Muscle layer of duodenum (tissue), 2 donors: ENCODE results near the gene EFHD2.

Experiments
- H3K27ac ChIP-seq: one replicate; pipeline ENCODE4 v1.7.0; 2013; ENCODE audit warnings: mild to moderate bottlenecking, low read length
- H3K27me3 ChIP-seq: one replicate; pipeline ENCODE4 v1.7.0; 2013; ENCODE audit warnings: low read depth, mild to moderate bottlenecking, control low read depth, low read length
- H3K36me3 ChIP-seq, 2 donors: one replicate each; pipeline ENCODE4 v1.7.0; 2013; ENCODE audit warnings: low read length in 2 of 2, control low read depth in 1 of 2, mild to moderate bottlenecking in 1 of 2; ENCODE audit not compliant: insufficient read depth in 2 of 2, control insufficient read depth in 1 of 2
- H3K4me1 ChIP-seq, 2 donors: one replicate each; pipeline ENCODE4 v1.7.0; 2013; ENCODE audit warnings: low read length in 2 of 2, mild to moderate bottlenecking in 2 of 2, control low read depth in 1 of 2, moderate library complexity in 1 of 2; ENCODE audit not compliant: insufficient read depth in 2 of 2, control insufficient read depth in 1 of 2
- H3K4me3 ChIP-seq, 2 donors: one replicate each; pipeline ENCODE4 v1.7.0; 2013; ENCODE audit warnings: low read length in 2 of 2, low read depth in 1 of 2, mild to moderate bottlenecking in 1 of 2
- H3K9me3 ChIP-seq, 2 donors: one replicate each; pipeline ENCODE4 v1.7.0; 2013; ENCODE audit warnings: low read length in 2 of 2, control low read depth in 1 of 2, mild to moderate bottlenecking in 1 of 2; ENCODE audit not compliant: control insufficient read depth in 1 of 2
- donor health status: healthy.

The EFHD2 gene

DNA sequence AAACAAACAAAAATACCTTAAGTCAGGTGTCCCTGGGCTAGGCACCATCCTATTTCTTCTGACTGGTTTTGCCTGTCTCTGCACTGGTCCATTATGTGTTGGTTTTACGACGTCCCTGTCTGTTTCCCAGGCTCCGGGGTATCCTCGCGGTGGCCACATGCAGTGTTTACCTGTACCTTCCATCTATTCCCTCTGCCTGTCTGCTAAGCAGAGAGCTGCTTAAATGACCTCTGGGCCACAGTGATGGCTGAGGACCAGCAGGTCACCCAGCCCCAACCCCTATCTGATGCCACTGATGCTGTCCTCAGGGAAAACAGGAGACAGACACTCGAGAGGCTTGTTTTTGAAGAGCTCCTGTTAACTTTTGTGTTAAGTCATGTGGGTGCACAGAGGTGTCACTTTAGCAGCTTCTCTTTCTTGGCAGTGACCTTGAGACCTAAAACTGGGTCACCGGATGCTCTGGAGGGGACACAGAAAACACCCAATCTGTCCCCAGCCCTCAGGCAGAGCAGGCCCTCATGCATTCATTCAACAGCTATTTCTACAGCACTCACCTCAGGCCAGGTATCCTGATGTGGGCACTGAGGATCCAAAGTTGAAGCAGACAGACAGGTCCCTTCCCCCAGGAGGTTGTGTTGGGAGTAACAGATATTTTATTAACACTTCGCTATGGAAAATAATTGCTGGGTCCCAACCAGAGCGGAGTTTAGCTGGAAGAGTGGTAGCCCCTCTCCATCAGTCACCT, 4.4 kb upstream of the EFHD2 start:
- H3K9me3 ChIP-seq = peaks cover 0 to 1% of the 10 kb centered on the region in 2 donors
- no peak overlapping the region for H3K4me3 ChIP-seq

DNA sequence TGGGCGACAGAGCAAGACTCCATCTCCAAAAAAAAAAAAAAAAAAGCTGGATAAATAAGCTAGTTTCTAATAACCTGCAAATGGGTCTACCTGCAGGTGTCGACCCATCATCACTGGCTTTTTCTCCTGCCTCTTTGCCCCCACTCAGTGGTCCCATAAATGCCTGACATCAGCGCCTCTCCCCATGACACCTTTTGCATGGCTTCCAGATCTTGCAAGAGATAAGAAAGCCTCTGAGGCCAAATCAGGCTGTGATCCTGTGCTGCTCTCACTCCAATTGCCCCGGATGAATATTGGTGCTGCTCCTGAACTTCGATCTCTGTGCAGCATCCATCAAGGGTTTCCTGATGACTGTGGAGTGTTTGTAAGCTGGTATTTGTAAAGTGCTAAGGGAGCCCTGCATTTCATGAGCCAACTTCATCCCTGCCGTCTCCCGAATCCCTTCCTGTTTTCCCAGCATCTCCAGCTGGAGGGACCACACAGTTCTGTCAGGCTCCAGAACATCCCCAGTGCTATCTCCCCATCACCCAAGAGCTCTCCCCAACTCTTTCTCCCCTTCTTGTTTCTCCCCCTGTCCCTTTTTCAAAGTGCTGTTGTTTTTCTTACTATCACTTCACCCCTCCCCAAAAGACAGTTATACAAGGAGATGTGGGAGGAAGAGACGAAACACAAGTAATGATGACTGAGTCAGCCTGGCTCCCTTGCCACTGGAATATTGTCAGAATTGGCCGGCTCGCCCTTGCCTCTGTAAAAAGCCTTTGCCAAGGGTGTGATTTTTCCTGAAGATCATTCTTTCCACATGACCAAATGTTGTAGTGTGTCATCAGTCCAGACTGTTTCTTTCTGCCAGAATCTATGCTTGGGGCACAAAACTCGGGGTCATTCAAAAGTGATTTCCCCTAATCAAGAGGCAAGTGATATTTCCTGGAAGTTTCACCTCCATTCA, 2.8 kb upstream of the EFHD2 start:
- Histone ChIP-seq H3K27ac (no peak overlapping the region), H3K36me3 (no peaks in the 10 kb centered on the region), H3K4me1 (peaks cover 0 to 19% of the 10 kb centered on the region in 2 donors), H3K27me3 (no peaks in the 10 kb centered on the region), H3K9me3 (no peaks in the 10 kb centered on the region), H3K4me3 (no peak overlapping the region)

More for the DNA sequence above, 4.4 kb upstream of the EFHD2 start:
- Histone ChIP-seq H3K36me3 (no peaks in the 10 kb centered on the region), H3K4me1 (peaks cover 0 to 8% of the 10 kb centered on the region in 2 donors), H3K27ac (no peak overlapping the region), H3K27me3 (no peaks in the 10 kb centered on the region)

DNA sequence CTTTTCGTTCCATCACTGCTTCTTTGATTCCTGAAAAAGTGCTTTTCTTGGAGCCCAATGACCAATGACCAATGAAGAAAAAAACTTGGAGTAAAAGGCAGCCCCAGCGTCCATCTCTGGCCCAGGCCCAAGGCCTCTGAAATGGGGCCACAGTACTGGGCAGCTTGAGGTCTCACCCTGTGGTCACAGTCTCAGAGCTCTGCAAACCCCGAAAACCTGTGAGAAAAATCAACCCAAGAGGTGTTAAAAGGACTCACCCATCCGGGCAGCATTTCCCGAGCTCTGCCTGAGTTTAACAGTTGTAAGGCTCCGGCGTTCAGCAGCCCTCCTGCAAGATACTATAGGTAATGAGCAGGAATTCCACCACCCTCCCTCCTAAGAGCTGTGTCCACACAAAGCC, 2.1 kb upstream of the EFHD2 start:
- H3K27ac ChIP-seq = no peak overlapping the region
- peaks cover 0 to 24% of the 10 kb centered on the region in 2 donors for H3K4me1 ChIP-seq
- no peaks in the 10 kb centered on the region for H3K36me3 ChIP-seq
- H3K4me3 ChIP-seq = no peak overlapping the region
- H3K9me3 ChIP-seq = no peaks in the 10 kb centered on the region
- H3K27me3 ChIP-seq = no peaks in the 10 kb centered on the region

DNA sequence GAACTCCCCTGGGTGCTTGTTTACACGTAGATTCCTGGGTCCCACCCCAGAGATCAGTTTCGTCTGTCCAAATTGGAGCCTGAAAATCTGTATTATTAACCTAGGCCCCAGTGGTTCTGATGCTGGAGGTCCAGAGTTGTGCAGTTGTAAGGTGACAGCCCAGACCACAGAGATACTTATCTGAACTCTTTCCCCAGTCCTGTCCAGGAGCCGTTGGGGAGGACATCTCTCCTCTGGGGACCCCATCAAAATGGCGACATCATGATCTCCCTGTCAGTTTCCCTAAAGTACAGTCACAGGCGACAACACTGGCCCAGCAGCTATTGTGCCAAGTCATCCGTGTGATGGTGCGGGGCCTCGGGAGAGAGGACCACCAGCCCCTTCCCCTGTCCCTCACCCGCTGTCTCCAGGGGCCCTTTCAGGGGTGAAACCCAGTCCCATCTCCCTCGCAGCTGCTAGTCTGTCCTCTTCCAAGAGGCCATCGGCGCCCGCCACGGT, 749 bp upstream of the EFHD2 start:
- H3K27ac ChIP-seq = no peak overlapping the region
- H3K9me3 ChIP-seq = no peaks in the 10 kb centered on the region
- peak overlapping the region; percentile 56 to 74 for H3K4me3 ChIP-seq
- H3K27me3 ChIP-seq = no peaks in the 10 kb centered on the region
- no peaks in the 10 kb centered on the region for H3K36me3 ChIP-seq
- H3K4me1 ChIP-seq = peaks cover 0 to 27% of the 10 kb centered on the region in 2 donors

DNA sequence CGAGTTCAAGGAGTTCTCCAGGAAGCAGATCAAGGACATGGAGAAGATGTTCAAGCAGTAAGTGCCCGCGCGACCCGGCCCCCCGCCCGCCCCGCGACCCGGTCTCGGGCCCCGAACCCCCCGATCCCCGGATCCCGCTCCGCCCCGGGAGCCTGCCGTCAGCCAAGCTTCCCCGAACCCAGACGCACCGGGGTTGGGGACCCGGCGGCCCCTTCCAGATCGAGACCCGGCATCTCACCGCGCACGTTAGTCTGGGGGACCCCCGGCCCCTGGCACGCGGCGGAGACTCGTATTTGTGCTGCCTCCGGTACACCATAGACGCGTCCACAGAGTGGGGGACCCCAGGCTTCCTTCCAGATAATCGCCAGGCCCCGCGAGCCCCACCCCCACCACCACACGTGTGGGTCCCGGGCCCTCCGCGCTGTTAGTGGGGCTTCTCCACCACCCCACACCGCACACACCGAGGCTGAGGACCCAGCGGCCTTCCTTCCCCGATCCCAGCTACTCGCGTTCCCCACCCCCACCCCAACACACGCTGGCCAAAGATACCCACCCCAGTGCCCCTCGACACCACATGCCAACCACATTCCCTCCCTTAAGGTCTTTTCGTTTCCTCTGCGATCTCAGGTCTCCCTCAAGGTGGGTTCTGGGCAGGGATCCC, 665 bp downstream of the EFHD2 start:
- Histone ChIP-seq H3K9me3 (no peaks in the 10 kb centered on the region), H3K27ac (peak overlapping the region; percentile 74), H3K36me3 (no peaks in the 10 kb centered on the region), H3K4me1 (peaks cover 3 to 27% of the 10 kb centered on the region in 2 donors), H3K4me3 (peak overlapping the region; percentile 74 to 75), H3K27me3 (no peaks in the 10 kb centered on the region)

DNA sequence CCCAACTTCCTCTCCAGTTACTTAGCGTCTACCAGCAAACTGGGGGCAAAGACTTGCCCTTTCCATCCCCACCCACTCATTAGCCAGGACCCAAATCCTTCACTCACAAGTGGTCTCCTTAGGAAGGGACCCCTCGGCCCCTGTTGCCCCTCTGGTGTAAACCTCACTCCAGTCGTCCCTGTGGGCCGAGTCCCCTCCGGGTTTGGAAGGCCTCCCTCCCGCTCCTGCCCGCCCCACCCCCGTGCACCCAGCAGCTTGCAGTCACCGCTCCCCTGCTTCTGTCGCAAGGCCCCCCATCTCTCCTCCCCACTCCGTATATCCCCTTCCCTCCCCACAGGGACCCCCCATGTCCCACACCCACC, 1.2 kb downstream of the EFHD2 start:
- no peaks in the 10 kb centered on the region for H3K9me3 ChIP-seq
- no peaks in the 10 kb centered on the region for H3K27me3 ChIP-seq
- H3K4me3 ChIP-seq = peak overlapping the region; percentile 74 to 75
- H3K4me1 ChIP-seq = peaks cover 6 to 27% of the 10 kb centered on the region in 2 donors
- no peaks in the 10 kb centered on the region for H3K36me3 ChIP-seq
- peak overlapping the region; percentile 74 for H3K27ac ChIP-seq

DNA sequence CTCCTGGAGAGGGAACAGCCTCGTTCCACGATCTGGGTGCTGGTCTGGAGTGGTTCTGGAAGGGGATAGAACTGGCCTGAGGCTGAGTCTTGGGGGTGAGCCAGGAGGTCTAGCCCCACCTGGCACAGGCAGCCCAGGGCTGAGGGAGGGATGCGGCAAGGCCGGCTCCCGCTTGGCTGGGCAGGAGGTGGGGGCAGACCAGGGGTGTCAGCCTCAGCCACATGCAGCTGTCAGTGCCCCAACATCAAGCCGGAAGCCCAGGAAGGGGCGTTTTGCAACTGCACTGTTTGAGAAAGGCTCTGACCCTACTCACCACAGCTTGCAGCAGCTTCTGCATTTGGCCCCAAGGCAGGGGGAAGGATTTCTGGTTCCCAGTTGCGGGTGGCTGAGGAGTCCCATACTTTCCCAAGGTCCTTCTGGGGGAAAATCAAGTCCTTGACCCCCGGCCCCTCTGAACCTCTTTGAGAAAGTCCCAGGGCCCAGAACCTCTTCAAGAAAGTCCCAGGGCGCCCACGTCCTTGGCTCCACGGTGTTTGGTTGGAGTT, 2.0 kb downstream of the EFHD2 start:
- H3K27ac ChIP-seq = peak overlapping the region; percentile 74
- no peaks in the 10 kb centered on the region for H3K27me3 ChIP-seq
- H3K4me1 ChIP-seq = peaks cover 11 to 33% of the 10 kb centered on the region in 2 donors
- H3K36me3 ChIP-seq = no peaks in the 10 kb centered on the region
- no peaks in the 10 kb centered on the region for H3K9me3 ChIP-seq
- peak overlapping the region; percentile 74 to 75 for H3K4me3 ChIP-seq

DNA sequence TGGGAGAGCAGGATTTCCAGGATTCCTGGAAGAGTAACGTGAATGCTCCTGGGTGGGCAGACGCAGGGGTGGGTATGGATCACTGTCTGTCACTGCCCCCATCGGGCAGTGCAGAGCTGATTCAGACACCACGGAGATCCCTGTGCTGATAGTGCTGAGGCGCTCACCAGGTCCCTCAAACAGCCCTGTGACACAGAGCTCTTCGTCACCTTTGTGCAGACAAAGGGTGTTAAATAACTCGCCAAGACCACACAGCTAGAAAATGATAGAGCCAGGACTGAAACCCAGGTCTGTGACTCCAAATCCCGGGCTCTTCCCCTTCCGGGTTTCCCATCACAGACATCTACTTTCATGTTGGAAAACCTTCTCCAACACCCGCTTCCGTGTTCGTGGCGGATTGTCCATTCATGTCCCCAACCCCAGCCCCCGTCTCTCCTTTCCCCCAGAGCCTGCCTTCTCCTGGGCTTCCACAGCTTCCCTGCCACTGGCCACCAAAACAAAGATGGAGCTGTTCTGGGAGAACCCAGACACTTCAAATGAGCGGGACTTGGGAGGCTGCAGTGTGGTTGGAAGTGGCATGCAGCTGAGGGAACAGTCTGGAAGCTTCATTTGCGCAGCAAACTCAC, 2.6 kb downstream of the EFHD2 start:
- no peaks in the 10 kb centered on the region for H3K27me3 ChIP-seq
- no peaks in the 10 kb centered on the region for H3K36me3 ChIP-seq
- peak overlapping the region; percentile 74 for H3K27ac ChIP-seq
- peak overlapping the region; percentile 74 to 75 for H3K4me3 ChIP-seq
- H3K4me1 ChIP-seq = peaks cover 11 to 30% of the 10 kb centered on the region in 2 donors
- H3K9me3 ChIP-seq = no peaks in the 10 kb centered on the region

DNA sequence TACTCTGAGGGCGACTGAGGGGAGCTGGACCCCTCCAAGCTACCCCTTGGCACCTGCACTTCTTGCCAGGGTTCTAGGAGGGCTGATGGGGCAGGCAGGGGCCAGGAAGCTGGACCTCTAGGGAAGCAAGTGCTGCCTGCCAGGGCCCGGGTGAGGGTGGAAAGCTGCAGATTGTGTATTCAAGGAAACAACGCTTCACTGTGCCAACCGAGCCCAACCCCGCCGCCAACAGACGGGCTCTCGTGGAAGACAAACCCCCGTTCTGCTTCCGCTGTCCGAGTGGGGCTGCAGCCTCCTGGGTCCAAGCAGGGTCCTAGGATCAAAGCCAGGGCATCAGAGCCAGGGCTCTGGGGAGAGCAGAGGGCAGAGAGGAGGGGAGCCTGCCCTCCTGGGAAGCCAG, 3.2 kb downstream of the EFHD2 start:
- peak overlapping the region; percentile 74 to 75 for H3K4me3 ChIP-seq
- H3K9me3 ChIP-seq = no peaks in the 10 kb centered on the region
- no peaks in the 10 kb centered on the region for H3K36me3 ChIP-seq
- H3K4me1 ChIP-seq = peaks cover 11 to 34% of the 10 kb centered on the region in 2 donors
- H3K27me3 ChIP-seq = no peaks in the 10 kb centered on the region
- peak overlapping the region; percentile 74 for H3K27ac ChIP-seq

DNA sequence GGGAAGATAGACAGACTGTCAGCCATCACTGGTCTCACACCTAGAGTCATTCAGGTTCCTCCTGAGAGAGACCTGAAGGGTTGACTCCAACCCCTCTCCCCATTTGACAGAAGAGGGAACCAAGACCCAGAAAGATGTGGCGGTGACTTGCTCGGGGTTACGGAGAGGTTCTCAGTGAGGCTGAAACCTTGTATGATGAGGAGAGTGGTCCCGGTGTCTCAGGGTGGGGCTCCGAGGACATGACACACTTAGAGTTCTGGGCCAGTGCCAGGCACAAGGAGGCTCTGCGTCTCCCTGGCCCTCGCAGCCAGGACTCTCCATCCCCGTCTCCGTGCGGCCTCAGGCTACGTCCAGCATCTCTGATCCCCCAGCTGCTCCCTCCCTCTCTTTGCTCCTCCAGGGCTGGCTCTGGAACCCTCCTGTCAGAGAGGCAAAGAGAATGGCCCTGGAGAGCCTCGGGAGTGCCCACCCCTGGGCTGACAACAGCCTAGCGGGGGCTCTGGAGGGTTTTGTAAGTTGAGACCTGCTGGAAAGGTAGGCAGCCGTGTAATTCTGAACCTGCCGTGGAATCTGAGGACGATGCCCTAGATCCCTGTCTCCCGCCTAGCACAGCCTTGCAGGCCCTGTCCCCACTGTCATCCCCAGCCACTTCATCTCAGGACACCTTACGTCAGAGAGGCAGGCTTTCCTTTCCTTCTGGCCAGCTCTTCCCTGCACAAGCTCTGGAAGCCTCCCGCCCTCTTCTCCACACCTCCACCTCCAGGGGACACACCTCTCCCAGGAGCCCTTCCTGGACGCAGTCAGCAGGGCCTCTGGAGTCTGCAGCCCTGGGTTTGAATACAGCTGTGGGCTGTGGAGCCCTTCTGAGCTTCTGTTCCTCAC, 4.1 kb downstream of the EFHD2 start:
- Histone ChIP-seq H3K36me3 (no peaks in the 10 kb centered on the region), H3K4me1 (peaks cover 14 to 37% of the 10 kb centered on the region in 2 donors), H3K27me3 (no peaks in the 10 kb centered on the region), H3K27ac (peak overlapping the region; percentile 74), H3K4me3 (peak overlapping the region in 1 of 2 donors; percentile 74), H3K9me3 (no peaks in the 10 kb centered on the region)
